B cell (primary cell): ENCODE results near the gene SPN.

Experiments used
- EZH2 ChIP-seq: IDR thresholded peaks from 2 replicates; pipeline ENCODE4 v1.6.1; 2012; ENCODE audit warnings: borderline replicate concordance, low read depth, mild to moderate bottlenecking, moderate library complexity, low read length; ENCODE audit not compliant: insufficient read depth, poor library complexity, severe bottlenecking
- TF ChIP-seq, protein P1 (sequence below): fragments of 200-600 bp; IDR thresholded peaks from one replicate; pipeline ENCODE4 v1.8.0; 2022; ENCODE audit warnings: antibody characterized with exemption, mild to moderate bottlenecking

DNA sequence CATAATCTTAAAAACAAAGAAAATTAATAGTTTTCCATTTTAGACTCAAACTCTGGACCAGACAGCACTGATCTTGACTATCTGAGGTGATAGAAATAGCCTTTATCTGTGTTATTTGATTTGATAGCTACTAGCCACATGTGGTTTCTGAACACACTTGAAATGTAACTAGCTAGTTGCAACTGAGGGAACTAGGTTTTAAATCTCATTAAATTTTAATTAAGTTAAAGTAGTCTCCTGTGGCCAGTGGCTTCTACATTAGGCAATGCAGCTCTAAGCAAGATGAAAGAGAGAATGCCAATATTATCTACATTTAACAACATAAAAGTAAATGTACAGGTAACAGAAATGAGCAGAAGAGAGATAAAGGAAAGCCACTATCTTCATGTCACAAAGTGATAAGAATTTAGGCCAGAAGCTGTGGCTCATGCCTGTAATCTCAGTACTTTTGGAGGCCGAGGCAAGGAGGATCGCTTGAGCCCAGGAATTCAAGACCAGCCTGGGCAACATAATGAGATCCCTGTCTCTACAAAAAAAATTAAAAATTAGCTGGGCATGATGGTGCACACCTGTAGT lies 11.2 kb upstream of the SPN start:
- TF ChIP-seq EZH2: no peak
- TF ChIP-seq, protein P1, sequence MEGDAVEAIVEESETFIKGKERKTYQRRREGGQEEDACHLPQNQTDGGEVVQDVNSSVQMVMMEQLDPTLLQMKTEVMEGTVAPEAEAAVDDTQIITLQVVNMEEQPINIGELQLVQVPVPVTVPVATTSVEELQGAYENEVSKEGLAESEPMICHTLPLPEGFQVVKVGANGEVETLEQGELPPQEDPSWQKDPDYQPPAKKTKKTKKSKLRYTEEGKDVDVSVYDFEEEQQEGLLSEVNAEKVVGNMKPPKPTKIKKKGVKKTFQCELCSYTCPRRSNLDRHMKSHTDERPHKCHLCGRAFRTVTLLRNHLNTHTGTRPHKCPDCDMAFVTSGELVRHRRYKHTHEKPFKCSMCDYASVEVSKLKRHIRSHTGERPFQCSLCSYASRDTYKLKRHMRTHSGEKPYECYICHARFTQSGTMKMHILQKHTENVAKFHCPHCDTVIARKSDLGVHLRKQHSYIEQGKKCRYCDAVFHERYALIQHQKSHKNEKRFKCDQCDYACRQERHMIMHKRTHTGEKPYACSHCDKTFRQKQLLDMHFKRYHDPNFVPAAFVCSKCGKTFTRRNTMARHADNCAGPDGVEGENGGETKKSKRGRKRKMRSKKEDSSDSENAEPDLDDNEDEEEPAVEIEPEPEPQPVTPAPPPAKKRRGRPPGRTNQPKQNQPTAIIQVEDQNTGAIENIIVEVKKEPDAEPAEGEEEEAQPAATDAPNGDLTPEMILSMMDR: no peak
